SK-N-SH (cell line): ENCODE measurements around the gene DENND5B. TPM values are rescaled to one million over a fixed set of nuclear protein-coding genes. Genes with fewer than 3 reads are reported as not detected.

Source experiments
- CTCF ChIA-PET: fragments of 300-600, 350-600 bp; formaldehyde crosslinking; extraction: SDS; loops from one replicate; lab custom pipeline; 2021; lab: Yijun Ruan, JAX
- POLR2A ChIA-PET: fragments of 350-600 bp; sonication (Branson Sonifier 250); formaldehyde crosslinking; extraction: SDS; loops from one replicate; lab custom pipeline; 2020; ENCODE audit warnings: antibody characterized with exemption, inconsistent platforms; lab: Yijun Ruan, JAX
- DNase-seq: peaks from one replicate; pipeline ENCODE4 v3.0.0; 2012
- H2AFZ ChIP-seq: fragments of 200-600 bp; sonication (generic); 2 replicates; pipeline ENCODE4 v1.8.1; 2016; ENCODE audit warnings: antibody characterized with exemption, mild to moderate bottlenecking, low read depth
- H3F3A ChIP-seq: fragments of 200-600 bp; sonication (generic); replicated peaks from 2 replicates; pipeline ENCODE3; 2016; ENCODE audit warnings: antibody characterized with exemption, mild to moderate bottlenecking; ENCODE audit not compliant: insufficient read depth
- H3K27ac ChIP-seq, 2 experiments: fragments of 200-500 bp in 1 of 2; fragments of 200-600 bp in 1 of 2; sonication (Bioruptor generic) in 1 of 2; sonication (generic), shearing (Covaris generic) in 1 of 2; 2 replicates each; pipeline versions ENCODE4 v1.5.1 to v1.6.1; 2014 to 2016; ENCODE audit warnings: low read depth in 2 of 2, inconsistent platforms in 1 of 2, low read length in 1 of 2, mild to moderate bottlenecking in 1 of 2, mixed read lengths in 1 of 2
- H3K27me3 ChIP-seq: fragments of 200-600 bp; sonication (generic), shearing (Covaris generic); 2 replicates; pipeline ENCODE4 v1.6.1; 2016; ENCODE audit warnings: mixed run types; ENCODE audit not compliant: insufficient read depth
- H3K36me3 ChIP-seq, 2 experiments: fragments of 200-500 bp in 1 of 2; fragments of 200-600 bp in 1 of 2; sonication (Bioruptor generic) in 1 of 2; sonication (generic) in 1 of 2; replicated peaks in 1 of 2; 2 replicates each; pipeline versions ENCODE3 to v1.5.1; 2014 to 2016; ENCODE audit warnings: low read length in 1 of 2, mild to moderate bottlenecking in 1 of 2; ENCODE audit not compliant: insufficient read depth in 2 of 2, control insufficient read depth in 1 of 2
- H3K4me1 ChIP-seq, 2 experiments: fragments of 200-500 bp in 1 of 2; fragments of 200-600 bp in 1 of 2; sonication (Bioruptor generic) in 1 of 2; sonication (generic), shearing (Covaris generic) in 1 of 2; 2 replicates each; pipeline versions ENCODE4 v1.5.1 to v1.6.1; 2014 to 2016; ENCODE audit warnings: low read depth in 1 of 2, low read length in 1 of 2, mixed run types in 1 of 2; ENCODE audit not compliant: insufficient read depth in 2 of 2, control insufficient read depth in 1 of 2
- H3K4me2 ChIP-seq: fragments of 200-600 bp; sonication (generic), shearing (Covaris generic); 2 replicates; pipeline ENCODE4 v1.6.1; 2017; ENCODE audit warnings: mixed run types
- H3K4me3 ChIP-seq, 2 experiments: fragments of 200-500 bp in 1 of 2; fragments of 200-600 bp in 1 of 2; sonication (Bioruptor generic) in 1 of 2; sonication (generic), shearing (Covaris generic) in 1 of 2; 2 replicates each; pipeline versions ENCODE4 v1.5.1 to v1.8.1; 2014 to 2016; ENCODE audit warnings: low read depth in 2 of 2, inconsistent platforms in 1 of 2, low read length in 1 of 2, mild to moderate bottlenecking in 1 of 2, mixed read lengths in 1 of 2, moderate library complexity in 1 of 2
- H3K79me2 ChIP-seq: fragments of 200-600 bp; sonication (generic); 2 replicates; pipeline ENCODE4 v1.8.1; 2017; ENCODE audit warnings: mild to moderate bottlenecking; ENCODE audit not compliant: insufficient read depth
- H3K9ac ChIP-seq: fragments of 200-600 bp; sonication (generic); 2 replicates; pipeline ENCODE4 v1.6.1; 2017; ENCODE audit warnings: mixed run types
- H3K9me2 ChIP-seq: fragments of 200-600 bp; sonication (generic); 2 replicates; pipeline ENCODE4 v1.6.1; 2017; ENCODE audit warnings: mixed run types
- H3K9me3 ChIP-seq: fragments of 200-600 bp; sonication (generic); 2 replicates; pipeline ENCODE4 v1.6.1; 2017; ENCODE audit warnings: mixed run types, mild to moderate bottlenecking, moderate library complexity
- H4K20me1 ChIP-seq: fragments of 200-600 bp; sonication (generic); 2 replicates; pipeline ENCODE4 v1.6.1; 2017; ENCODE audit warnings: mild to moderate bottlenecking, mixed run types; ENCODE audit not compliant: insufficient read depth
- CTCF ChIP-seq: fragments of 200-600 bp; sonication (generic); IDR thresholded peaks from 2 replicates; pipeline ENCODE4 v1.6.1; 2017; ENCODE audit warnings: antibody characterized with exemption, mild to moderate bottlenecking, moderate library complexity
- FOSL2 ChIP-seq: IDR thresholded peaks from 2 replicates; pipeline ENCODE4 v1.4.0; 2012; ENCODE audit warnings: low read depth, mild to moderate bottlenecking, moderate library complexity, borderline replicate concordance
- JUND ChIP-seq: IDR thresholded peaks from 2 replicates; pipeline ENCODE4 v1.4.0; 2012
- MEF2A ChIP-seq: IDR thresholded peaks from 2 replicates; pipeline ENCODE4 v1.4.0; 2012; ENCODE audit warnings: low read depth, borderline replicate concordance
- PBX3 ChIP-seq: IDR thresholded peaks from 2 replicates; pipeline ENCODE4; 2012
- RCOR1 ChIP-seq: fragments of 150-350 bp; IDR thresholded peaks from 2 replicates; pipeline ENCODE4 v1.6.1; 2017; ENCODE audit warnings: antibody characterized with exemption, low read length
- SMC3 ChIP-seq: IDR thresholded peaks from 2 replicates; pipeline ENCODE4 v1.6.1; 2012; ENCODE audit warnings: low read depth, low read length, improper control_type of control experiment
- USF2 ChIP-seq: fragments of 150-350 bp; IDR thresholded peaks from 2 replicates; pipeline ENCODE4 v1.6.1; 2017; ENCODE audit warnings: antibody characterized with exemption, low read length, low read depth, borderline replicate concordance
- WGBS: methylation state at CpG from one replicate; pipeline ENCODE4 v1.1.6; 2017; ENCODE audit warnings: low lambda C conversion rate; 5-methylcytosine and 5-hydroxymethylcytosine counted together
- polyA plus RNA-seq, 3 experiments: library from polyadenylated mRNA; depleted of rRNA; stranded (reverse); fragments of >200 nt; gene quantifications; 2 replicates each; pipeline ENCODE4 v1.2.3, GENCODE V29; 2012
- TF ChIP-seq, protein P1 (sequence below): IDR thresholded peaks from 2 replicates; pipeline ENCODE4 v1.4.0; 2012; ENCODE audit warnings: low read depth, borderline replicate concordance

DENND5B gene
- polyA plus RNA-seq, 1 of the 3 experiments (the other 2 are of a cell fraction): 5.3 TPM

GRCh38 chr12:31629756-31630732 is 39.1 kb upstream of the DENND5B start (continued):
- TF ChIP-seq, protein P1, sequence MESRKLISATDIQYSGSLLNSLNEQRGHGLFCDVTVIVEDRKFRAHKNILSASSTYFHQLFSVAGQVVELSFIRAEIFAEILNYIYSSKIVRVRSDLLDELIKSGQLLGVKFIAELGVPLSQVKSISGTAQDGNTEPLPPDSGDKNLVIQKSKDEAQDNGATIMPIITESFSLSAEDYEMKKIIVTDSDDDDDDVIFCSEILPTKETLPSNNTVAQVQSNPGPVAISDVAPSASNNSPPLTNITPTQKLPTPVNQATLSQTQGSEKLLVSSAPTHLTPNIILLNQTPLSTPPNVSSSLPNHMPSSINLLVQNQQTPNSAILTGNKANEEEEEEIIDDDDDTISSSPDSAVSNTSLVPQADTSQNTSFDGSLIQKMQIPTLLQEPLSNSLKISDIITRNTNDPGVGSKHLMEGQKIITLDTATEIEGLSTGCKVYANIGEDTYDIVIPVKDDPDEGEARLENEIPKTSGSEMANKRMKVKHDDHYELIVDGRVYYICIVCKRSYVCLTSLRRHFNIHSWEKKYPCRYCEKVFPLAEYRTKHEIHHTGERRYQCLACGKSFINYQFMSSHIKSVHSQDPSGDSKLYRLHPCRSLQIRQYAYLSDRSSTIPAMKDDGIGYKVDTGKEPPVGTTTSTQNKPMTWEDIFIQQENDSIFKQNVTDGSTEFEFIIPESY: no peak
- TF ChIP-seq CTCF (no peak), FOSL2 (no peak), JUND (no peak)
- TF ChIP-seq, all 33 proteins: peak for 0

- ChIA-PET CTCF (interaction anchor here (0.7 to 2.0 kb wide), 2 partner anchors 8 to 224 kb away, joined by 3 to 10 read pairs; no protein-coding TSS in a partner anchor), POLR2A (no interaction called here)
- Histone ChIP-seq H3K9ac (no peak overlapping the region), H4K20me1 (no peaks in the 10 kb centered on the region), H3K79me2 (peaks cover 9% of the 10 kb centered on the region; the same call in 1 of the 2 replicates), H3K4me3 (no peak overlapping the region), H3K4me1 (peaks cover 0 to 13% of the 10 kb centered on the region in 2 experiments; a peak in 1 of 4 replicates), H3F3A (no peaks in the 10 kb centered on the region), H3K4me2 (no peak overlapping the region), H3K9me3 (no peaks in the 10 kb centered on the region), H3K9me2 (no peaks in the 10 kb centered on the region), H3K27ac (no peak overlapping the region), H2AFZ (no peak overlapping the region), H3K36me3 (no peaks in the 10 kb centered on the region), H3K27me3 (no peaks in the 10 kb centered on the region)
- 94% methylated on average over 5 of the region's 5 CpGs for WGBS
- DNase-seq: no peak
- TF ChIP-seq MEF2A: no peak
- no peak for TF ChIP-seq SMC3
- no peak for TF ChIP-seq FOSL2
- no peak for TF ChIP-seq PBX3
- TF ChIP-seq USF2: no peak
- TF ChIP-seq RCOR1: no peak
Observed at GRCh38 chr12:31627456-31628054, 36.6 kb upstream of the DENND5B start.
